ENCODE results near the gene MFNG.

The MFNG gene

GRCh38 chr22:37448516-37449127 is 37.6 kb downstream of the MFNG start:
- no peak for DNase-seq (ENCODE audit: low read depth)

- DNase-seq (ENCODE audit: low read depth) = no peak
Measured at GRCh38 chr22:37445501-37445900, 40.7 kb downstream of the MFNG start.

GRCh38 chr22:37443977-37444376 is 42.2 kb downstream of the MFNG start:
- no peak for DNase-seq (ENCODE audit: low read depth)

- DNase-seq (ENCODE audit: low read depth) = no peak
Measured at GRCh38 chr22:37443086-37443485, 43.1 kb downstream of the MFNG start.

- DNase-seq (ENCODE audit: low read depth) = no peak
Measured at GRCh38 chr22:37442537-37442936, 43.6 kb downstream of the MFNG start.

GRCh38 chr22:37442135-37442534 is 44.0 kb downstream of the MFNG start:
- no peak for DNase-seq (ENCODE audit: low read depth)

- DNase-seq (ENCODE audit: low read depth) = no peak
Measured at GRCh38 chr22:37440875-37441274, 45.3 kb downstream of the MFNG start.

- DNase-seq (ENCODE audit: low read depth) = no peak
Measured at GRCh38 chr22:37439347-37439746, 46.8 kb downstream of the MFNG start.

- DNase-seq (ENCODE audit: low read depth) = no peak
Measured at GRCh38 chr22:37435970-37436603, 50.1 kb downstream of the MFNG start.

GRCh38 chr22:37433786-37434185 is 52.4 kb downstream of the MFNG start:
- DNase-seq (ENCODE audit: low read depth) = no peak

GRCh38 chr22:37432708-37433054 is 53.5 kb downstream of the MFNG start:
- DNase-seq (ENCODE audit: low read depth) = no peak

- peak; percentile 43 for DNase-seq (ENCODE audit: low read depth)
Measured at GRCh38 chr22:37431801-37432707, 54.1 kb downstream of the MFNG start.

GRCh38 chr22:37431366-37431765 is 54.8 kb downstream of the MFNG start:
- no peak for DNase-seq (ENCODE audit: low read depth)

GRCh38 chr22:37430941-37431340 is 55.2 kb downstream of the MFNG start:
- no peak for DNase-seq (ENCODE audit: low read depth)

- DNase-seq (ENCODE audit: low read depth) = peak; percentile 37
Measured at GRCh38 chr22:37428649-37429586, 57.3 kb downstream of the MFNG start.

- no peak for DNase-seq (ENCODE audit: low read depth)
Measured at GRCh38 chr22:37427711-37428635, 58.2 kb downstream of the MFNG start.

GRCh38 chr22:37427135-37427710 is 59.0 kb downstream of the MFNG start, which contains the start of gene ELFN2:
Gene ELFN2 (minus strand): TSS chr22:37427479. CDS start chr22:37375534, 51,945 bp downstream.
- DNase-seq (ENCODE audit: low read depth) = no peak

GRCh38 chr22:37426706-37427134 is 59.5 kb downstream of the MFNG start:
- DNase-seq (ENCODE audit: low read depth) = no peak

- no peak for DNase-seq (ENCODE audit: low read depth)
Measured at GRCh38 chr22:37425800-37426705, 60.1 kb downstream of the MFNG start.
